ENCODE results near the gene DOCK8.

Gene DOCK8

GRCh38 chr9:270657-271237 is 56.1 kb downstream of the DOCK8 start:
- no peak for DNase-seq

GRCh38 chr9:272251-273213 is 57.9 kb downstream of the DOCK8 start:
- DNase-seq: no peak

- no peak for DNase-seq
Measured at GRCh38 chr9:274406-274805, 59.7 kb downstream of the DOCK8 start.

GRCh38 chr9:277601-278295 is 63.1 kb downstream of the DOCK8 start:
- DNase-seq: no peak

GRCh38 chr9:278651-279050 is 64.0 kb downstream of the DOCK8 start:
- no peak for DNase-seq

- no peak for DNase-seq
Measured at GRCh38 chr9:279674-280073, 65.0 kb downstream of the DOCK8 start.

- no peak for DNase-seq
Measured at GRCh38 chr9:281741-282645, 67.3 kb downstream of the DOCK8 start.

GRCh38 chr9:286071-286740 is 71.5 kb downstream of the DOCK8 start:
- DNase-seq: no peak

GRCh38 chr9:289121-289520 is 74.5 kb downstream of the DOCK8 start:
- DNase-seq: no peak

- no peak for DNase-seq
Measured at GRCh38 chr9:292915-293314, 78.2 kb downstream of the DOCK8 start.

GRCh38 chr9:295576-295975 is 80.9 kb downstream of the DOCK8 start:
- no peak for DNase-seq

GRCh38 chr9:296411-296810 is 81.7 kb downstream of the DOCK8 start:
- no peak for DNase-seq

- peak; percentile 29 for DNase-seq
Measured at GRCh38 chr9:297104-297972, 82.7 kb downstream of the DOCK8 start.

GRCh38 chr9:303502-303901 is 88.8 kb downstream of the DOCK8 start:
- DNase-seq: no peak

- DNase-seq: no peak
Measured at GRCh38 chr9:304106-304505, 89.4 kb downstream of the DOCK8 start.

GRCh38 chr9:304519-305185 is 90.0 kb downstream of the DOCK8 start:
- DNase-seq: no peak

GRCh38 chr9:306907-307306 is 92.2 kb downstream of the DOCK8 start:
- no peak for DNase-seq

- DNase-seq: no peak
Measured at GRCh38 chr9:311841-312240, 97.2 kb downstream of the DOCK8 start.

- no peak for DNase-seq
Measured at GRCh38 chr9:312596-313320, 98.1 kb downstream of the DOCK8 start.

Data from femur (tissue), 1 donor.